Neural cell (in vitro differentiated cells): ENCODE data around the gene PALB2. TPM values are rescaled to one million over a fixed set of nuclear protein-coding genes. Genes with fewer than 3 reads are reported as not detected.

ENCODE experiments used
- H2AFZ ChIP-seq: fragments of 200-600, 300-800 bp; sonication (generic), shearing (Covaris generic); 2 replicates; pipeline ENCODE4 v1.6.0; 2014; ENCODE audit warnings: low read depth, mild to moderate bottlenecking, antibody characterized with exemption, low read length, moderate library complexity
- H3F3A ChIP-seq: fragments of 200-600 bp; shearing (Covaris generic); 2 replicates; pipeline ENCODE4 v1.6.1; 2016; ENCODE audit warnings: mild to moderate bottlenecking, moderate library complexity, mixed read lengths, antibody characterized with exemption, low read length; ENCODE audit not compliant: insufficient read depth, poor library complexity, severe bottlenecking
- H3K27ac ChIP-seq: fragments of 200-600, 300-800 bp; sonication (generic), shearing (Covaris generic); 2 replicates; pipeline ENCODE4 v1.5.1; 2014; ENCODE audit warnings: mild to moderate bottlenecking, low read length, moderate library complexity
- H3K27me3 ChIP-seq: fragments of 300-800, 200-600 bp; sonication (generic), shearing (Covaris generic); 2 replicates; pipeline ENCODE4 v1.6.0; 2014; ENCODE audit warnings: mild to moderate bottlenecking, low read depth, low read length, moderate library complexity; ENCODE audit not compliant: insufficient read depth
- H3K36me3 ChIP-seq: fragments of 300-800, 200-600 bp; sonication (generic), shearing (Covaris generic); 2 replicates; pipeline ENCODE4 v1.5.1; 2014; ENCODE audit warnings: mild to moderate bottlenecking, antibody characterized with exemption, low read length, moderate library complexity; ENCODE audit not compliant: insufficient read depth
- H3K4me2 ChIP-seq: fragments of 300-800, 200-600 bp; sonication (generic), shearing (Covaris generic); 2 replicates; pipeline ENCODE4 v1.6.0; 2014; ENCODE audit warnings: mild to moderate bottlenecking, low read length
- H3K4me3 ChIP-seq: fragments of 300-800, 200-600 bp; sonication (generic), shearing (Covaris generic); 2 replicates; pipeline ENCODE4 v1.5.1; 2014; ENCODE audit warnings: mild to moderate bottlenecking, low read length, moderate library complexity
- H3K79me2 ChIP-seq: fragments of 200-600 bp; shearing (Covaris generic); replicated peaks from 2 replicates; pipeline ENCODE4 v1.6.0; 2014; ENCODE audit warnings: mild to moderate bottlenecking, low read length, moderate library complexity; ENCODE audit not compliant: insufficient read depth
- H3K9ac ChIP-seq: fragments of 300-800, 200-600 bp; sonication (generic), shearing (Covaris generic); 2 replicates; pipeline ENCODE4 v1.6.1; 2016; ENCODE audit warnings: mild to moderate bottlenecking, low read length, mixed read lengths
- H3K9me2 ChIP-seq: fragments of 200-600 bp; shearing (Covaris generic); 2 replicates; pipeline ENCODE4 v1.6.1; 2016; ENCODE audit warnings: mild to moderate bottlenecking, low read length, mixed read lengths; ENCODE audit not compliant: insufficient read depth
- H3K9me3 ChIP-seq: fragments of 200-600, 300-800 bp; sonication (generic), shearing (Covaris generic); 2 replicates; pipeline ENCODE4 v1.6.1; 2016; ENCODE audit warnings: mild to moderate bottlenecking, mixed run types, low read length, moderate library complexity, mixed read lengths
- H4K20me1 ChIP-seq: fragments of 200-600 bp; shearing (Covaris generic); 2 replicates; pipeline ENCODE4 v1.6.1; 2016; ENCODE audit warnings: mild to moderate bottlenecking, mixed run types; ENCODE audit not compliant: insufficient read depth
- CTCF ChIP-seq: fragments of 450-650 bp; IDR thresholded peaks from 2 replicates; pipeline ENCODE4 v1.5.1; 2014; ENCODE audit warnings: antibody characterized with exemption, mild to moderate bottlenecking, moderate library complexity; ENCODE audit not compliant: poor library complexity, severe bottlenecking
- EP300 ChIP-seq: fragments of 450-650 bp; conservative IDR thresholded peaks from 2 replicates; pipeline ENCODE4 v1.6.1; 2014; ENCODE audit warnings: antibody characterized with exemption, mild to moderate bottlenecking, moderate library complexity; ENCODE audit not compliant: poor library complexity, severe bottlenecking
- EZH2 ChIP-seq: fragments of 200-600, 300-800 bp; shearing (Covaris generic), sonication (generic); IDR thresholded peaks from 2 replicates; pipeline ENCODE4 v1.6.1; 2014; ENCODE audit warnings: antibody characterized with exemption, low read length, borderline replicate concordance, mild to moderate bottlenecking; ENCODE audit not compliant: insufficient read depth, poor library complexity, severe bottlenecking
- MXI1 ChIP-seq: fragments of 450-650 bp; conservative IDR thresholded peaks from 2 replicates; pipeline ENCODE4 v1.6.1; 2014; ENCODE audit warnings: antibody characterized with exemption, mild to moderate bottlenecking; ENCODE audit not compliant: poor library complexity, severe bottlenecking
- POLR2AphosphoS5 ChIP-seq: IDR thresholded peaks from 2 replicates; pipeline ENCODE4 v1.6.1; 2012
- RAD21 ChIP-seq: fragments of 450-650 bp; conservative IDR thresholded peaks from 2 replicates; pipeline ENCODE4 v1.6.1; 2014; ENCODE audit warnings: antibody characterized with exemption, mild to moderate bottlenecking, moderate library complexity
- REST ChIP-seq: IDR thresholded peaks from 2 replicates; pipeline ENCODE4 v1.6.1; 2012; ENCODE audit warnings: borderline replicate concordance
- SMC3 ChIP-seq: fragments of 450-650 bp; conservative IDR thresholded peaks from 2 replicates; pipeline ENCODE4 v1.6.1; 2014; ENCODE audit warnings: antibody characterized with exemption, mild to moderate bottlenecking, moderate library complexity; ENCODE audit not compliant: poor library complexity
- TAF1 ChIP-seq: IDR thresholded peaks from 2 replicates; pipeline ENCODE4 v1.6.1; 2012; ENCODE audit warnings: low read depth
- polyA plus RNA-seq: library from polyadenylated mRNA; depleted of rRNA; stranded (reverse); fragments of >200 nt; gene quantifications from 2 replicates; pipeline ENCODE4 v1.2.3, GENCODE V29; 2014

Gene PALB2
- polyA plus RNA-seq, 1 donor from 2014 or later = 6.5 TPM

- H3K4me2 ChIP-seq = peak overlapping the region; percentile 88
- no peaks in the 10 kb centered on the region for H4K20me1 ChIP-seq
- H3K27ac ChIP-seq = peak overlapping the region; percentile 62
- no peaks in the 10 kb centered on the region for H3K36me3 ChIP-seq
- peak overlapping the region; percentile 81 for H2AFZ ChIP-seq
- no peaks in the 10 kb centered on the region for H3K9me2 ChIP-seq
- H3K9ac ChIP-seq = peak overlapping the region; percentile 87
- TF ChIP-seq RAD21 (no peak), TAF1 (no peak), POLR2AphosphoS5 (no peak), EP300 (no peak), MXI1 (no peak), REST (no peak), EZH2 (no peak), CTCF (no peak), SMC3 (no peak)
- no peaks in the 10 kb centered on the region for H3F3A ChIP-seq
- peak overlapping the region; percentile 84 for H3K4me3 ChIP-seq
- H3K79me2 ChIP-seq = peaks cover 40% of the 10 kb centered on the region
- no peaks in the 10 kb centered on the region for H3K9me3 ChIP-seq
- no peaks in the 10 kb centered on the region for H3K27me3 ChIP-seq
These were observed 45.7 kb downstream of the PALB2 start for GRCh38 chr16:23595246-23595950.

- TF ChIP-seq RAD21 (no peak), CTCF (no peak), EP300 (no peak), SMC3 (no peak)
- Histone ChIP-seq H3K36me3 (no peaks in the 10 kb centered on the region), H3K4me2 (no peak overlapping the region), H3K9me3 (no peaks in the 10 kb centered on the region), H3K9me2 (no peaks in the 10 kb centered on the region), H3K9ac (no peak overlapping the region), H3K79me2 (peaks cover 40% of the 10 kb centered on the region), H2AFZ (no peak overlapping the region), H3K27me3 (no peaks in the 10 kb centered on the region), H3F3A (no peaks in the 10 kb centered on the region), H3K27ac (no peak overlapping the region), H3K4me3 (no peak overlapping the region), H4K20me1 (no peaks in the 10 kb centered on the region)
These were observed 46.9 kb downstream of the PALB2 start for GRCh38 chr16:23594186-23594585.
